ENCODE results near the gene ATP6V0B.
A peak's percentile ranks its signal among the peaks of the same experiment; 100 is the strongest.

The ATP6V0B gene

DNA sequence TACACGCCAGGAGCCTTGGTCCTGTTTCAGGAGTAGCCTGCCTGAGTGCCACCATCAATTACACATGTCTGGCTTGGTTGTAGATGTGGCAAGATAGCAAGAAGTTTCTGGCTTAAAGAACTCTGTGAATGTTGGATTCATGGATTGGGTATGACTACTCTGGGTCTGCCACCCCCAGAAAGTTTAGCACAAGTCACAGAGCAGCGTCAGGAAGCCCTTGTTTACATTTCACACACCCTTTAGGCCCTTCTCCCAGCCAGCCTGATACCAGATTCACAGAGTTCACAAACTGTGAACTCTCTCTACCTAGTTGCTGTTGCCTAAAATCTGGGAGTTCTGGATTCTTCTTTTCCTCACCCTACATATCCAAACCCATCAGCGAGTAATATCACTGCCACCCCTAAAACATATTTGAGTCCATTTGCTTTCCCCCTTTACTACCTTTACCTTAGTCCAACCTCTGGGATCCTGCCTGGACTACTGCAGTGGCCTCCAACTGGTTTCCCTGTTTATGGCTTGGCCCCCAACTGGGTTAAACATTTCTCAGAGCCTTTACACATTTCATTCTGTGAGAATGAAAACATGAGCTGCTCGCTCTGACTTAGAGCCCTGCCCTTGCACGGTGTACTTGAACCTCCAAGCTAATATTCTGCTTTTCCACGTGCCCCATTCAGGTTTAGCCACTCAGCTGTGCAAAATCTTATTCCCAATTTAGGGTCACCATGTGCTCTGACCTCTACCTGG lies 12.6 kb downstream of the ATP6V0B start:
- no peak for DNase-seq

GRCh38 chr1:43990271-43991199 lies 15.8 kb downstream of the ATP6V0B start:
- no peak for DNase-seq

DNA sequence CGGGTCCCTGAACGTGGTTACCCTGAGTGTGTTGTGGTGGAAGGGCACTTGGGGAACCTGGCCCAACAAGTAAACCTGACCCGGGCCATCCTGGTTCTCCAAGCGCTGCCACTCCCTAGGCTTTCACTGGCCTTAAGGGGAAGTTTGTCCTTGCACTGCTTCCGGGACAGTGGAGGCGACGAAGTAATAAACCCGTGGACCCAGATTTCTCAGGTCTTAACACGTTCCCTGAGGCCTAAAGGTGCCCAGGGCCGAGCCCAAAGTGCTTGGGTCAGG lies 16.4 kb downstream of the ATP6V0B start:
- no peak for DNase-seq

- peak; percentile 85 for DNase-seq
Observed at GRCh38 chr1:43991476-43992231, 16.9 kb downstream of the ATP6V0B start, which contains the start of gene CCDC24. TSS of gene CCDC24 (plus strand) at chr1:43991599. CDS start at chr1:43991879, 280 bp downstream.

- DNase-seq: peak; percentile 42
Observed at GRCh38 chr1:43992232-43992995, 17.7 kb downstream of the ATP6V0B start.

GRCh38 chr1:43993206-43993914 lies 18.6 kb downstream of the ATP6V0B start:
- no peak for DNase-seq

DNA sequence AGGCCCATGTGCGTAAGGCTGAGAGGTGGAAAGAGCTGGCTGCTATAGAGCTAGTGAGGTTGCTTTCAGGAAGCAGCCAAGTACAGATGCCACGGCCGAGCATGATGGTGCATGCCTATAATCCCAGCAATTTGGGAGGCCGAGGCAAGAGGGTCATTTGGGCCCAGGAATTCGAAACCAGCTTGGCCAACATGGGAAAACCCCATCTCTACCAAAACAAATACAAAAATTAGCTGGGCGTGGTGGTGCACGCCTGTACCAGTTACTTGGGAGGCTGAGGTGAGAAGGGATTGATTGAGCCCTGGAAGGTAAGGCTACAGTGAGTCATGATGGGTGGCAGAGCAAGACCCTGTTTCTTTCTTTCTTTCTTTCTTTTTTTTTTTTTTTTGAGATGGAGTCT lies 19.3 kb downstream of the ATP6V0B start:
- DNase-seq: no peak

- no peak for DNase-seq
Observed at GRCh38 chr1:43994794-43995790, 20.3 kb downstream of the ATP6V0B start.

GRCh38 chr1:43995984-43996732 lies 21.4 kb downstream of the ATP6V0B start:
- DNase-seq: no peak

- no peak for DNase-seq
Observed at GRCh38 chr1:43996733-43997115, 22.0 kb downstream of the ATP6V0B start.

- peak; percentile 61 for DNase-seq
Observed at GRCh38 chr1:43997295-43997999, 22.7 kb downstream of the ATP6V0B start.

DNA sequence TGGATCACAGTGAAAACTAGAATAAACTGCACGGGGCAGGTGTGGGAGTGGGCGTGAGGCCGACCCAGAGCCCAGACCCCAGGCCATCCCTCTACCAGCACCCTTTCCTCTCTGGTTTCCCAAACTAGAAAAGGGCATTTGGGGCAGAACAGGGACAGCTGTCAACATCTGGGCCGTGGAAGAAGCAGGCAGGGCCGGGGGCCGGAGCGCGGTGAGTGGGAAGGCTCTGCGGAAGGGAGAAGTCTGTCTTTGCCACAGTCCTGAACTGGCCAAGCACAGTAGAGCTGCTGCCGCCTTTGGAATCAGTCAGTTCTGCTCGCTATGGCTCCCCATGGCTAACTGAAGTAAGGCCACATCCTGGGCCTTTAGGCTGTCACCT lies 23.2 kb downstream of the ATP6V0B start:
- DNase-seq: no peak

GRCh38 chr1:43999455-43999854 lies 24.7 kb downstream of the ATP6V0B start:
- no peak for DNase-seq

- no peak for DNase-seq
Observed at GRCh38 chr1:44000122-44000665, 25.4 kb downstream of the ATP6V0B start.

GRCh38 chr1:44002165-44002564 lies 27.4 kb downstream of the ATP6V0B start:
- DNase-seq: no peak

- DNase-seq: no peak
Observed at GRCh38 chr1:44002606-44003157, 27.9 kb downstream of the ATP6V0B start.

DNA sequence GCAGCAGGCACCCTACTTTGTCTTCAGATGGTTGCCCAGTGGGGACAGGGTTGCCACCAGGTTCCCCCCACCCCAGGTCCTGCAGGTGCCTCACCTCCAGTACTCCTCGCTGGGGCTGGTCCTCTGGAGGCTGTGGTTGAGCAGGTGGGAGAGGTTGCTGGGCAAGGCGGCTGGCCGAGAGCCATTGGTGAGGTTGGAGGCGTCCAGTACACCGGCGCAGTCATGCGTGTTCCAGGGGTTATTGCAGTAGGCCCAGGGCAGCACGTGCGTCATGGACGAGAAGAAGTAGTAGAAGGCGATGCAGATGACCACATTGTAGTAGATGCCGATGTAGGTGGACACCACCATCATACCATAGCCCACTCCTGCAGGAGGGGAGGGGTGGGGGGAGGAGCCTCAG lies 33.5 kb downstream of the ATP6V0B start:
- DNase-seq: no peak

- DNase-seq: no peak
Observed at GRCh38 chr1:44010935-44011471, 36.2 kb downstream of the ATP6V0B start.
